Ovary (tissue), 3 donors: Measurements from ENCODE around the gene CELF2.

ENCODE experiments used
- POLR2A ChIP-seq: fragments of 450-650 bp; IDR thresholded peaks from one replicate; pipeline ENCODE4 v1.6.1; 2017; ENCODE audit warnings: antibody characterized with exemption, mild to moderate bottlenecking, moderate library complexity
- TF ChIP-seq, protein P1 (sequence below), 3 donors: fragments of 450-650 bp in 2 of 3; fragments of 200-600 bp in 1 of 3; IDR thresholded peaks; one replicate each; pipeline versions ENCODE4 v1.5.1 to v1.8.0; 2016 to 2022; ENCODE audit warnings: antibody characterized with exemption in 3 of 3, mild to moderate bottlenecking in 1 of 3
- donor health status: DM: no; HTN: no; CAD: no.

DNA sequence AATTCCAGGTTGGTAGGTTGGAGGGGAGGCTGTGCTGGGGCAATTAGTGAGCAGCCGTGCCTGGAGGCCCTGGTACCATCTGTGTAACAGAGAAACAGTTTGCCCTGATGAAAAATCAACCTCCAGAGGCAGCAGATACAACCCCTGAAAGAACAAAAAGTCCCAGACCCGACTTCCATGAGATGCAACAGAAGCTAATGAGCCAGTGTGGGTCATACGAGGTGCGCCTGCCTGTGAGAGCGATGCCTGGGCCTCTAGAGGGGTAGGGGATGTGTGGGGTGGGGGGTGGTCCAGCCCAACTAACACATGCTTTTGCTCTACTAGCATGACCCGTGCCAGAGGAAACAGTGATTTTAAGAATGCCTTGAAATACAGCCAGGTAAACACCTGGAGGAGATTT lies 39.3 kb downstream of the CELF2 start:
- TF ChIP-seq, protein P1, sequence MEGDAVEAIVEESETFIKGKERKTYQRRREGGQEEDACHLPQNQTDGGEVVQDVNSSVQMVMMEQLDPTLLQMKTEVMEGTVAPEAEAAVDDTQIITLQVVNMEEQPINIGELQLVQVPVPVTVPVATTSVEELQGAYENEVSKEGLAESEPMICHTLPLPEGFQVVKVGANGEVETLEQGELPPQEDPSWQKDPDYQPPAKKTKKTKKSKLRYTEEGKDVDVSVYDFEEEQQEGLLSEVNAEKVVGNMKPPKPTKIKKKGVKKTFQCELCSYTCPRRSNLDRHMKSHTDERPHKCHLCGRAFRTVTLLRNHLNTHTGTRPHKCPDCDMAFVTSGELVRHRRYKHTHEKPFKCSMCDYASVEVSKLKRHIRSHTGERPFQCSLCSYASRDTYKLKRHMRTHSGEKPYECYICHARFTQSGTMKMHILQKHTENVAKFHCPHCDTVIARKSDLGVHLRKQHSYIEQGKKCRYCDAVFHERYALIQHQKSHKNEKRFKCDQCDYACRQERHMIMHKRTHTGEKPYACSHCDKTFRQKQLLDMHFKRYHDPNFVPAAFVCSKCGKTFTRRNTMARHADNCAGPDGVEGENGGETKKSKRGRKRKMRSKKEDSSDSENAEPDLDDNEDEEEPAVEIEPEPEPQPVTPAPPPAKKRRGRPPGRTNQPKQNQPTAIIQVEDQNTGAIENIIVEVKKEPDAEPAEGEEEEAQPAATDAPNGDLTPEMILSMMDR (IDR thresholded peaks at IDR 0.05) = no peak
- no peak for TF ChIP-seq POLR2A
